ENCODE measurements around the gene TTC8. TPM values are rescaled to one million over a fixed set of nuclear protein-coding genes. Genes with fewer than 3 reads are reported as not detected.

TTC8 gene
- total RNA-seq, 1 experiment from 2014 or later, result 9.2 TPM

DNA sequence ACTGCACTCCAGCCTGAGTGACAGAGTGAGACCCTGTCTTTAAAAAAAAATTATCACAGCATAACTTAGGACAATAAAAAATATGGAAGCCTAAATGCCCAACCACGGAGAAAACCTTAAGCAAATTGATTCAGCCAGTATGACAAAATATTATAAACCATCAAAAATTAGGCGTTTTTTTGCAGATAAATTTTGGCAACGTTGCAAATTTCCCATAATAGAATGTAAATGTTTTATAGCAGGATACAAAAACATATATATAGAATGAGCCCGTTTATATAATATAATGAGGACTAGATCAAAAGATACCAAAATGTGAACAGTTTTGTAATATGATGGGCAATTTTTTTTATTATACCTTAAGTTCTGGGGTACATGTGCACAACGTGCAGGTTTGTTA lies 24.9 kb upstream of the TTC8 start:
- no peaks in the 10 kb centered on the region for H3K9me3 Mint-ChIP-seq
- no peaks in the 10 kb centered on the region for H4K20me1 ChIP-seq (ENCODE audit: control insufficient read depth, insufficient read depth, insufficient read length)

More for the DNA sequence above, 24.9 kb upstream of the TTC8 start:
- DNase-seq, result no peak
- Histone ChIP-seq H2BK5ac (ENCODE audit: insufficient read length, low read length) (no peak overlapping the region), H4K91ac (ENCODE audit: insufficient read length, low read depth, low read length) (no peak overlapping the region), H4K8ac (replicated peaks; ENCODE audit: insufficient read length, low read depth, low read length) (no peak overlapping the region), H3K23ac (ENCODE audit: insufficient read length, low read depth, low read length) (no peak overlapping the region), H2BK20ac (ENCODE audit: low read depth, low read length, poor library complexity, severe bottlenecking) (no peak overlapping the region), H3K27ac (ENCODE audit: insufficient read length, low read depth, low read length) (no peak overlapping the region), H3T11ph (ENCODE audit: low read length) (no peak overlapping the region), H2BK12ac (ENCODE audit: insufficient read length, low read depth, low read length) (no peak overlapping the region), H3K23me2 (ENCODE audit: insufficient read length, low read depth, low read length, poor library complexity, severe bottlenecking) (no peaks in the 10 kb centered on the region), H3K9ac (ENCODE audit: extremely low read depth, insufficient read length, low read length) (no peak overlapping the region), H3K56ac (ENCODE audit: insufficient read length, low read depth, low read length) (no peak overlapping the region), H3K14ac (ENCODE audit: insufficient read depth, low read length) (no peak overlapping the region), H3K79me2 (ENCODE audit: insufficient read depth, low read length) (no peaks in the 10 kb centered on the region), H2BK120ac (ENCODE audit: low read depth, low read length, poor library complexity, severe bottlenecking) (no peak overlapping the region), H3K9me3 (ENCODE audit: control insufficient read depth, low read depth, low read length) (no peaks in the 10 kb centered on the region), H4K5ac (ENCODE audit: insufficient read length, low read depth, low read length) (no peak overlapping the region), H3K79me1 (ENCODE audit: insufficient read depth, low read depth, low read length, poor library complexity, severe bottlenecking) (no peaks in the 10 kb centered on the region), H3K4me2 (ENCODE audit: insufficient read depth, insufficient read length, low read length) (no peak overlapping the region), H2BK15ac (ENCODE audit: low read depth, low read length) (no peak overlapping the region), H3K4ac (ENCODE audit: low read depth, low read length) (no peak overlapping the region), H2AFZ (ENCODE audit: low read length) (no peak overlapping the region), H3K18ac (ENCODE audit: insufficient read length, low read depth, low read length) (no peak overlapping the region), H2AK5ac (ENCODE audit: insufficient read length, low read length) (no peak overlapping the region), H3K4me1 (ENCODE audit: insufficient read depth, low read length) (no peaks in the 10 kb centered on the region), H3K27me3 (ENCODE audit: insufficient read depth, low read length) (no peaks in the 10 kb centered on the region)
- no peak overlapping the region for H3K27ac Mint-ChIP-seq
- H3K4me1 Mint-ChIP-seq, result peaks cover 2 to 5% of the 10 kb centered on the region in 2 experiments; a peak in 1 of 4 replicates
- H3K27me3 Mint-ChIP-seq (ENCODE audit: low read depth), result peaks cover 34% of the 10 kb centered on the region
- no peak overlapping the region for H3K4me3 Mint-ChIP-seq
- no peaks in the 10 kb centered on the region for H3K36me3 Mint-ChIP-seq (ENCODE audit: insufficient read depth in 1 of 3, low read depth in 3 of 3)
- WGBS (ENCODE audit: extremely low coverage, insufficient read length, low lambda C conversion rate), result no CpG with 5 or more reads among the region's 5 CpGs
- TF ChIP-seq, protein P1, sequence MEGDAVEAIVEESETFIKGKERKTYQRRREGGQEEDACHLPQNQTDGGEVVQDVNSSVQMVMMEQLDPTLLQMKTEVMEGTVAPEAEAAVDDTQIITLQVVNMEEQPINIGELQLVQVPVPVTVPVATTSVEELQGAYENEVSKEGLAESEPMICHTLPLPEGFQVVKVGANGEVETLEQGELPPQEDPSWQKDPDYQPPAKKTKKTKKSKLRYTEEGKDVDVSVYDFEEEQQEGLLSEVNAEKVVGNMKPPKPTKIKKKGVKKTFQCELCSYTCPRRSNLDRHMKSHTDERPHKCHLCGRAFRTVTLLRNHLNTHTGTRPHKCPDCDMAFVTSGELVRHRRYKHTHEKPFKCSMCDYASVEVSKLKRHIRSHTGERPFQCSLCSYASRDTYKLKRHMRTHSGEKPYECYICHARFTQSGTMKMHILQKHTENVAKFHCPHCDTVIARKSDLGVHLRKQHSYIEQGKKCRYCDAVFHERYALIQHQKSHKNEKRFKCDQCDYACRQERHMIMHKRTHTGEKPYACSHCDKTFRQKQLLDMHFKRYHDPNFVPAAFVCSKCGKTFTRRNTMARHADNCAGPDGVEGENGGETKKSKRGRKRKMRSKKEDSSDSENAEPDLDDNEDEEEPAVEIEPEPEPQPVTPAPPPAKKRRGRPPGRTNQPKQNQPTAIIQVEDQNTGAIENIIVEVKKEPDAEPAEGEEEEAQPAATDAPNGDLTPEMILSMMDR (conservative IDR thresholded peaks at IDR 0.05), result no peak

Data from H9 (cell line).